Suprapubic skin (tissue), 3 donors: ENCODE results near the gene PNN.

Experiments
- EP300 ChIP-seq: sonication (generic); formaldehyde crosslinking; IDR thresholded peaks from one replicate; pipeline ENCODE4 v1.6.1; 2017; ENCODE audit warnings: antibody characterized with exemption
- POLR2A ChIP-seq, 2 donors: fragments of 450-650 bp; IDR thresholded peaks; one replicate each; pipeline ENCODE4 v1.6.1; 2017; ENCODE audit warnings: antibody characterized with exemption in 2 of 2, mild to moderate bottlenecking in 2 of 2, moderate library complexity in 2 of 2
- TF ChIP-seq, protein P1 (sequence below), 2 donors: fragments of 200-600 bp in 1 of 2; fragments of 450-650 bp in 1 of 2; sonication (generic) in 1 of 2; IDR thresholded peaks; one replicate each; pipeline ENCODE4 v1.5.1; 2016 to 2019; ENCODE audit warnings: antibody characterized with exemption in 2 of 2, mild to moderate bottlenecking in 1 of 2, moderate library complexity in 1 of 2

DNA sequence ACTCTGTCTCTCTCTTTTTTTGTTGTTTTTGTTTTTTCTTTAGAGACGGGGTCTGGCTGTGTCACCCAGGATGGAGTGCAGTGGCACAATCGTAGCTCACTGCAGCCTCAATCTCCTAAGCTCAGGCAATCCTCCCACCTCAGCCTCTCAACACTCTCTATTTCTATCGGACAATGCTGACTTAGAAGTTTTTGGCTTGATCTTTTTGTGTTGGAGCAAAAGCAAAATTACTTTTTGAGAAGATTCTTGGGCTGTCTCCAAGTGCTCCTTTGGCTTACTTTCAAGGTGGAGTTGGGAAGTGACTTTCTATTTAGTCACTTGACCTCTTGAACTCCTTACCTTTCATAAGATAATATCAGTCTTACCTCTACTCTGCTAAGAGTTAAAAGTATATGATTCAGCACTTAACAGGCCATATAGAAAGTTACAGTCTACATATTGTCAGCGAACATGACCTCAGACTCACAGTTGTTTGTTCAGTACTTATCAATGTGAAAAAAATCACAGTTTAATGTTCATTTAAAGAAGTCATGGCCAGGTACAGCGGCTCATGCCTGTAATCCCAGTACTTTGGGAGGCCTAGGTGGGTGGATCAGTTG is 43.2 kb downstream of the PNN start:
- no peak for TF ChIP-seq POLR2A (IDR thresholded peaks at IDR 0.05)
- TF ChIP-seq, protein P1, sequence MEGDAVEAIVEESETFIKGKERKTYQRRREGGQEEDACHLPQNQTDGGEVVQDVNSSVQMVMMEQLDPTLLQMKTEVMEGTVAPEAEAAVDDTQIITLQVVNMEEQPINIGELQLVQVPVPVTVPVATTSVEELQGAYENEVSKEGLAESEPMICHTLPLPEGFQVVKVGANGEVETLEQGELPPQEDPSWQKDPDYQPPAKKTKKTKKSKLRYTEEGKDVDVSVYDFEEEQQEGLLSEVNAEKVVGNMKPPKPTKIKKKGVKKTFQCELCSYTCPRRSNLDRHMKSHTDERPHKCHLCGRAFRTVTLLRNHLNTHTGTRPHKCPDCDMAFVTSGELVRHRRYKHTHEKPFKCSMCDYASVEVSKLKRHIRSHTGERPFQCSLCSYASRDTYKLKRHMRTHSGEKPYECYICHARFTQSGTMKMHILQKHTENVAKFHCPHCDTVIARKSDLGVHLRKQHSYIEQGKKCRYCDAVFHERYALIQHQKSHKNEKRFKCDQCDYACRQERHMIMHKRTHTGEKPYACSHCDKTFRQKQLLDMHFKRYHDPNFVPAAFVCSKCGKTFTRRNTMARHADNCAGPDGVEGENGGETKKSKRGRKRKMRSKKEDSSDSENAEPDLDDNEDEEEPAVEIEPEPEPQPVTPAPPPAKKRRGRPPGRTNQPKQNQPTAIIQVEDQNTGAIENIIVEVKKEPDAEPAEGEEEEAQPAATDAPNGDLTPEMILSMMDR (IDR thresholded peaks at IDR 0.05), result no peak
- no peak for TF ChIP-seq EP300
